Prostate gland (tissue), 2 donors: ENCODE data around the gene PAM16.

Experiments used
- POLR2A ChIP-seq: fragments of 450-650 bp; IDR thresholded peaks from one replicate; pipeline ENCODE4 v1.6.1; 2016; ENCODE audit warnings: antibody characterized with exemption, mild to moderate bottlenecking
- TF ChIP-seq, protein P1 (sequence below), 4 experiments: fragments of 200-600 bp in 2 of 4; fragments of 450-650 bp in 2 of 4; sonication (generic) in 2 of 4; IDR thresholded peaks; 1 replicate in 3 of 4; 2 replicates in 1 of 4; pipeline ENCODE4 v1.5.1; 2016 to 2019; ENCODE audit warnings: antibody characterized with exemption in 4 of 4, mild to moderate bottlenecking in 2 of 4, moderate library complexity in 2 of 4

- TF ChIP-seq, protein P1, sequence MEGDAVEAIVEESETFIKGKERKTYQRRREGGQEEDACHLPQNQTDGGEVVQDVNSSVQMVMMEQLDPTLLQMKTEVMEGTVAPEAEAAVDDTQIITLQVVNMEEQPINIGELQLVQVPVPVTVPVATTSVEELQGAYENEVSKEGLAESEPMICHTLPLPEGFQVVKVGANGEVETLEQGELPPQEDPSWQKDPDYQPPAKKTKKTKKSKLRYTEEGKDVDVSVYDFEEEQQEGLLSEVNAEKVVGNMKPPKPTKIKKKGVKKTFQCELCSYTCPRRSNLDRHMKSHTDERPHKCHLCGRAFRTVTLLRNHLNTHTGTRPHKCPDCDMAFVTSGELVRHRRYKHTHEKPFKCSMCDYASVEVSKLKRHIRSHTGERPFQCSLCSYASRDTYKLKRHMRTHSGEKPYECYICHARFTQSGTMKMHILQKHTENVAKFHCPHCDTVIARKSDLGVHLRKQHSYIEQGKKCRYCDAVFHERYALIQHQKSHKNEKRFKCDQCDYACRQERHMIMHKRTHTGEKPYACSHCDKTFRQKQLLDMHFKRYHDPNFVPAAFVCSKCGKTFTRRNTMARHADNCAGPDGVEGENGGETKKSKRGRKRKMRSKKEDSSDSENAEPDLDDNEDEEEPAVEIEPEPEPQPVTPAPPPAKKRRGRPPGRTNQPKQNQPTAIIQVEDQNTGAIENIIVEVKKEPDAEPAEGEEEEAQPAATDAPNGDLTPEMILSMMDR (IDR thresholded peaks at IDR 0.05) = no peak
- TF ChIP-seq POLR2A = no peak
Observed at GRCh38 chr16:4365615-4366014, 14.5 kb upstream of the PAM16 start.
